ENCODE results near the gene TCTN2.

GRCh38 chr12:123696646-123697045 is 25.7 kb downstream of the TCTN2 start:
- no peak for TF ChIP-seq CTCF (IDR thresholded peaks at IDR 0.05)
- no peak for TF ChIP-seq POLR2A (IDR thresholded peaks at IDR 0.05)

All from heart left ventricle (tissue), 13 donors.